CD4-positive, alpha-beta T cell treated with Interleukin-21 for 1 hour (primary cell): Measurements from ENCODE around the gene SPINK4.

Experiments used
- DNase-seq: peaks from one replicate; pipeline ENCODE4 v3.0.0-alpha.2; 2020

SPINK4 gene

GRCh38 chr9:33230756-33231622 is 9.0 kb upstream of the SPINK4 start:
- DNase-seq: no peak

- DNase-seq: no peak
Measured at GRCh38 chr9:33231623-33231942, 8.4 kb upstream of the SPINK4 start.

- DNase-seq: no peak
Measured at GRCh38 chr9:33232815-33233214, 7.2 kb upstream of the SPINK4 start.

- no peak for DNase-seq
Measured at GRCh38 chr9:33233626-33234342, 6.2 kb upstream of the SPINK4 start.

GRCh38 chr9:33234511-33235467 is 5.2 kb upstream of the SPINK4 start:
- DNase-seq: no peak

GRCh38 chr9:33236571-33236970 is 3.4 kb upstream of the SPINK4 start:
- no peak for DNase-seq

GRCh38 chr9:33241298-33241697 is 1.3 kb downstream of the SPINK4 start:
- DNase-seq: no peak

- no peak for DNase-seq
Measured at GRCh38 chr9:33242609-33243134, 2.7 kb downstream of the SPINK4 start.

- no peak for DNase-seq
Measured at GRCh38 chr9:33244137-33244784, 4.3 kb downstream of the SPINK4 start.

- DNase-seq: no peak
Measured at GRCh38 chr9:33245341-33245740, 5.4 kb downstream of the SPINK4 start.

GRCh38 chr9:33246269-33246860 is 6.4 kb downstream of the SPINK4 start:
- no peak for DNase-seq

GRCh38 chr9:33248606-33249005 is 8.6 kb downstream of the SPINK4 start:
- DNase-seq: no peak

GRCh38 chr9:33249087-33249658 is 9.2 kb downstream of the SPINK4 start:
- no peak for DNase-seq

- DNase-seq: no peak
Measured at GRCh38 chr9:33249983-33250382, 10.0 kb downstream of the SPINK4 start.

GRCh38 chr9:33250458-33250995 is 10.6 kb downstream of the SPINK4 start:
- DNase-seq: no peak

GRCh38 chr9:33254211-33254610 is 14.2 kb downstream of the SPINK4 start:
- DNase-seq: no peak

- no peak for DNase-seq
Measured at GRCh38 chr9:33255014-33255413, 15.0 kb downstream of the SPINK4 start.

GRCh38 chr9:33255471-33255870 is 15.5 kb downstream of the SPINK4 start:
- no peak for DNase-seq

- DNase-seq: no peak
Measured at GRCh38 chr9:33256236-33256635, 16.3 kb downstream of the SPINK4 start.

- no peak for DNase-seq
Measured at GRCh38 chr9:33257276-33257675, 17.3 kb downstream of the SPINK4 start.

- no peak for DNase-seq
Measured at GRCh38 chr9:33260372-33260771, 20.4 kb downstream of the SPINK4 start.
